ENCODE data around the gene NELFB. TPM values are rescaled to one million over a fixed set of nuclear protein-coding genes. Genes with fewer than 3 reads are reported as not detected.

NELFB gene
- total and polyA plus RNA-seq, 9 of the 15 experiments (the other 6 are each of a cell fraction or from before 2014, with no cell fraction given), result 0.24 to 84.0 (median 29.7) TPM

GRCh38 chr9:137293482-137294090, 38.5 kb downstream of the NELFB start:
- ChIA-PET POLR2A (interaction anchor here (0.7 kb wide), 1 partner anchor 244 kb away, joined by 3 read pairs; no protein-coding TSS in a partner anchor), CTCF (ENCODE audit: low intra/inter-chr PET ratio) (no interaction called here)
- Histone ChIP-seq H3K9me1 (ENCODE audit: control insufficient read depth, insufficient read depth, low read length) (no peaks in the 10 kb centered on the region), H4K20me1 (replicated peaks; ENCODE audit: control insufficient read depth, insufficient read depth, low read length) (no peaks in the 10 kb centered on the region; the same call in 1 of the 2 replicates), H3K9ac (ENCODE audit: insufficient read depth in 1 of 2, low read depth in 2 of 2, low read length in 2 of 2) (no peak overlapping the region), H3K27ac (ENCODE audit: extremely low read depth, low read depth, low read length) (no peak overlapping the region), H3K4me3 (no peak overlapping the region), H3K4me1 (replicated peaks in 1 of 2; ENCODE audit: control insufficient read depth in 2 of 2, insufficient read depth in 2 of 2, low read length in 2 of 2) (peaks cover 9 to 41% of the 10 kb centered on the region in 2 experiments; a peak in 4 of 5 replicates), H2AFZ (ENCODE audit: low read depth, low read length) (peak overlapping the region; percentile 74), H3K27me3 (ENCODE audit: control insufficient read depth in 2 of 2, insufficient read depth in 2 of 2, low read length in 2 of 2) (no peaks in the 10 kb centered on the region), H3K36me3 (ENCODE audit: control insufficient read depth, insufficient read depth, low read length) (peaks cover 5% of the 10 kb centered on the region; the same call in 1 of the 3 replicates), H3K79me2 (ENCODE audit: control insufficient read depth, insufficient read depth, low read length) (no peaks in the 10 kb centered on the region), H3K4me2 (ENCODE audit: insufficient read depth, low read length) (0 out of 2 replicates have a peak overlapping the region, but pooled peaks have one; percentile 3), H3K9me3 (replicated peaks; ENCODE audit: control insufficient read depth, insufficient read depth, low read depth, low read length) (0 out of 2 replicates have a peak, but pooled peaks cover 1% of the 10 kb centered on the region)
- TF ChIP-seq ASH1L (IDR thresholded peaks at IDR 0.05; ENCODE audit: borderline replicate concordance, low read depth, partially characterized antibody) (no peak), PRDM10 (IDR thresholded peaks at IDR 0.05; ENCODE audit: partially characterized antibody) (no peak), NRF1 (conservative IDR thresholded peaks at IDR 0.05 in 1 of 2, IDR thresholded peaks at IDR 0.05 in 1 of 2) (no peak), ZBTB2 (IDR thresholded peaks at IDR 0.05) (no peak), SRSF9 (IDR thresholded peaks at IDR 0.05; ENCODE audit: borderline replicate concordance, low read depth, low read length) (no peak)
- intact Hi-C loops (cut with micrococcal nuclease), result no loop called here
- no peak for FAIRE-seq
- WGBS (ENCODE audit: insufficient coverage, low coverage, missing lambda C conversion rate), result 83% methylated on average over 26 of the region's 29 CpGs
- no TSS peak for BruUV-seq (replicated peaks)
- DNase-seq (ENCODE audit: extremely low read depth in 1 of 4, low spot score in 3 of 4), result no peak
- in situ Hi-C loops (cut with MboI), result loop anchor here (5.0 kb wide), 1 partner anchor 234 kb away; no protein-coding TSS in a partner anchor
- ATAC-seq, result no peak
